Esophagus squamous epithelium (tissue), 5 donors: ENCODE measurements around the gene IPO7. TPM values are rescaled to one million over a fixed set of nuclear protein-coding genes. Genes with fewer than 3 reads are reported as not detected.
"Not testable (repeated sequence)": the region's sequence is repeated elsewhere in the genome, so short reads cannot be mapped to it uniquely, and the experiment has no call there.

Experiments
- DNase-seq: peaks from one replicate; lab custom pipeline; 2025; lab: John Stamatoyannopoulos, UW
- H3K27ac ChIP-seq, 4 donors: fragments of 200-600 bp; sonication (generic); one replicate each; pipeline ENCODE4 v1.5.1; 2016 to 2019; ENCODE audit warnings: mild to moderate bottlenecking in 1 of 4
- H3K27me3 ChIP-seq, 4 donors: fragments of 200-600 bp; sonication (generic); 1 replicate in 3 of 4; 2 replicates in 1 of 4; pipeline versions ENCODE4 v1.5.1 to v1.6.0; 2017 to 2021; ENCODE audit warnings: antibody characterized with exemption in 1 of 4
- H3K36me3 ChIP-seq, 3 donors: fragments of 200-600 bp; sonication (generic); one replicate each; pipeline ENCODE4 v1.5.1; 2016 to 2019
- H3K4me1 ChIP-seq, 3 donors: fragments of 200-600 bp; sonication (generic); one replicate each; pipeline ENCODE4 v1.5.1; 2017 to 2019
- H3K4me3 ChIP-seq, 4 donors: fragments of 200-600 bp; sonication (generic); 1 replicate in 3 of 4; 2 replicates in 1 of 4; pipeline ENCODE4 v1.5.1; 2016 to 2019; ENCODE audit warnings: mild to moderate bottlenecking in 2 of 4, moderate library complexity in 1 of 4
- H3K9me3 ChIP-seq, 3 donors: fragments of 200-600 bp; sonication (generic); one replicate each; pipeline ENCODE4 v1.5.1; 2016 to 2019
- CTCF ChIP-seq, 6 experiments: fragments of 450-650 bp in 4 of 6; fragments of 200-600 bp in 2 of 6; sonication (generic) in 2 of 6; IDR thresholded peaks; one replicate each; pipeline ENCODE4 v1.5.1; 2016 to 2019; ENCODE audit warnings: antibody characterized with exemption in 6 of 6, mild to moderate bottlenecking in 4 of 6, moderate library complexity in 4 of 6
- POLR2A ChIP-seq, 4 donors: fragments of 450-650 bp; IDR thresholded peaks; one replicate each; pipeline ENCODE4 v1.6.1; 2017; ENCODE audit warnings: antibody characterized with exemption in 4 of 4, mild to moderate bottlenecking in 4 of 4, moderate library complexity in 3 of 4
- WGBS, 2 donors: methylation state at CpG; one replicate each; pipeline ENCODE4 v1.1.5; 2018; 5-methylcytosine and 5-hydroxymethylcytosine counted together
- intact Hi-C: fragments of 100-400 bp; cut with DNase I; formaldehyde crosslinking; loops from one replicate; pipeline ENCODE4 v1.15.0; 2022
- total RNA-seq, 4 donors: library from RNA; depleted of rRNA; stranded (reverse); fragments of >200 nt; gene quantifications; one replicate each; pipeline ENCODE4 v1.1.0, GENCODE V29; 2016
- donor health status: DM: yes; HTN: yes; CAD: no.

The IPO7 gene
- total RNA-seq, 4 donors from 2014 or later, result 34.8 to 118 (median 86.8) TPM

GRCh38 chr11:9399466-9399865, 15.0 kb downstream of the IPO7 start:
- H3K9me3 ChIP-seq, result no peaks in the 10 kb centered on the region

GRCh38 chr11:9401884-9402283, 17.4 kb downstream of the IPO7 start:
- DNase-seq, H3K9me3 ChIP-seq, intact Hi-C loops, H3K4me3 ChIP-seq, H3K27ac ChIP-seq, H3K27me3 ChIP-seq: not testable (repeated sequence)
- WGBS, 2 donors, result 68 to 78% methylated on average over 6 to 8 of the region's 8 CpGs
- H3K36me3 ChIP-seq, result peaks cover 0 to 38% (median 0%) of the 10 kb centered on the region in 3 donors
- H3K4me1 ChIP-seq, result peaks cover 0 to 19% (median 0%) of the 10 kb centered on the region in 3 donors

More at GRCh38 chr11:9399466-9399865, 15.0 kb downstream of the IPO7 start:
- intact Hi-C loops, result no loop called here
- no peak overlapping the region for H3K4me3 ChIP-seq
- no peak overlapping the region for H3K27ac ChIP-seq
- H3K27me3 ChIP-seq, result no peaks in the 10 kb centered on the region
- DNase-seq, result no peak
- TF ChIP-seq POLR2A (IDR thresholded peaks at IDR 0.05) (no peak), CTCF (IDR thresholded peaks at IDR 0.05) (no peak)
- H3K36me3 ChIP-seq, result peaks cover 0 to 14% (median 0%) of the 10 kb centered on the region in 3 donors
- peaks cover 0 to 35% (median 0%) of the 10 kb centered on the region in 3 donors for H3K4me1 ChIP-seq

- Histone ChIP-seq H3K36me3 (peaks cover 0 to 100% (median 62%) of the 10 kb centered on the region in 3 donors), H3K9me3 (no peaks in the 10 kb centered on the region), H3K27ac (no peak overlapping the region), H3K4me1 (no peaks in the 10 kb centered on the region), H3K27me3 (no peaks in the 10 kb centered on the region), H3K4me3 (no peak overlapping the region)
- 100% methylated on average over 1 of the region's 1 CpG for WGBS, 2 donors
- no peak for DNase-seq
- intact Hi-C loops, result no loop called here
- no peak for TF ChIP-seq CTCF (IDR thresholded peaks at IDR 0.05)
- TF ChIP-seq POLR2A (IDR thresholded peaks at IDR 0.05), result no peak
Observed at GRCh38 chr11:9428706-9429105, 44.3 kb downstream of the IPO7 start.

GRCh38 chr11:9438611-9439010, 54.2 kb downstream of the IPO7 start:
- intact Hi-C loops, result no loop called here
- no peaks in the 10 kb centered on the region for H3K9me3 ChIP-seq
- peaks cover 18 to 100% (median 48%) of the 10 kb centered on the region in 3 donors for H3K36me3 ChIP-seq
- WGBS, 2 donors, result 70 to 83% methylated on average over 4 of the region's 4 CpGs
- no peak overlapping the region for H3K4me3 ChIP-seq
- no peak overlapping the region for H3K27ac ChIP-seq
- no peaks in the 10 kb centered on the region for H3K4me1 ChIP-seq
- TF ChIP-seq CTCF (IDR thresholded peaks at IDR 0.05) (no peak), POLR2A (IDR thresholded peaks at IDR 0.05) (no peak)
- DNase-seq, result no peak
- no peaks in the 10 kb centered on the region for H3K27me3 ChIP-seq

GRCh38 chr11:9446230-9446629, 61.8 kb downstream of the IPO7 start:
- no peak overlapping the region for H3K4me3 ChIP-seq
- no peaks in the 10 kb centered on the region for H3K4me1 ChIP-seq
- H3K27me3 ChIP-seq, result no peaks in the 10 kb centered on the region
- intact Hi-C loops, result no loop called here
- no peak for DNase-seq
- no peak for TF ChIP-seq POLR2A (IDR thresholded peaks at IDR 0.05)
- TF ChIP-seq CTCF (IDR thresholded peaks at IDR 0.05), result no peak
- no peaks in the 10 kb centered on the region for H3K9me3 ChIP-seq
- peaks cover 12 to 66% (median 34%) of the 10 kb centered on the region in 3 donors for H3K36me3 ChIP-seq
- WGBS, 2 donors, result 80 to 85% methylated on average over 4 of the region's 4 CpGs
- H3K27ac ChIP-seq, result no peak overlapping the region
